Measurements from ENCODE around the gene ALDH7A1.

DNA sequence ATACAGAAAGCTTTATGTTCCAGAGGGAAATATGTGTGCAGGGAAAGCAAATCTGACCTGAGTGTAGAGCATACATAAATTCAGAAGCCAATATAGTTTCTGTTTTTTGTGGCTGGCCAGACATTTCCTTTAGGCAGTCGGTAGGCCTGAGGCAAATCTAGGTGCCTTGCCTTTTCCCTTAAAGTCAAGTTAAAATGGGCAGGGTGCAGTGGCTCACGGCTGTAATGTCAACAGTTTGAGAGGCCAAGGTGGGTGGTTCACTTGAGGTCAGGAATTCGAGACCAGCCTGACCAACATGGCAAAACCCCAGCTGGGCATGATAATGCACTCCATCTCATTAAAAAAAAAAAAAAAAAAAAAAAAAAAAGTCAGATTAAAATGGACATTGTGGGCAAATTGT is 36.9 kb upstream of the ALDH7A1 start:
- TF ChIP-seq, protein P1, sequence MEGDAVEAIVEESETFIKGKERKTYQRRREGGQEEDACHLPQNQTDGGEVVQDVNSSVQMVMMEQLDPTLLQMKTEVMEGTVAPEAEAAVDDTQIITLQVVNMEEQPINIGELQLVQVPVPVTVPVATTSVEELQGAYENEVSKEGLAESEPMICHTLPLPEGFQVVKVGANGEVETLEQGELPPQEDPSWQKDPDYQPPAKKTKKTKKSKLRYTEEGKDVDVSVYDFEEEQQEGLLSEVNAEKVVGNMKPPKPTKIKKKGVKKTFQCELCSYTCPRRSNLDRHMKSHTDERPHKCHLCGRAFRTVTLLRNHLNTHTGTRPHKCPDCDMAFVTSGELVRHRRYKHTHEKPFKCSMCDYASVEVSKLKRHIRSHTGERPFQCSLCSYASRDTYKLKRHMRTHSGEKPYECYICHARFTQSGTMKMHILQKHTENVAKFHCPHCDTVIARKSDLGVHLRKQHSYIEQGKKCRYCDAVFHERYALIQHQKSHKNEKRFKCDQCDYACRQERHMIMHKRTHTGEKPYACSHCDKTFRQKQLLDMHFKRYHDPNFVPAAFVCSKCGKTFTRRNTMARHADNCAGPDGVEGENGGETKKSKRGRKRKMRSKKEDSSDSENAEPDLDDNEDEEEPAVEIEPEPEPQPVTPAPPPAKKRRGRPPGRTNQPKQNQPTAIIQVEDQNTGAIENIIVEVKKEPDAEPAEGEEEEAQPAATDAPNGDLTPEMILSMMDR (IDR thresholded peaks at IDR 0.05; ENCODE audit: insufficient read depth, low read depth, low read length), result no peak
- no peak for TF ChIP-seq EZH2 (IDR thresholded peaks at IDR 0.05; ENCODE audit: insufficient read depth, low read length)

Data from astrocyte (in vitro differentiated cells and primary cell).